SH-SY5Y (cell line): ENCODE measurements around the gene TMEM164.

Experiments used
- GATA2 ChIP-seq: IDR thresholded peaks from 2 replicates; pipeline ENCODE4 v1.6.1; 2011; ENCODE audit warnings: mild to moderate bottlenecking, low read depth, low read length
- GATA3 ChIP-seq: IDR thresholded peaks from 2 replicates; pipeline ENCODE4 v1.6.1; 2011; ENCODE audit warnings: low read depth, mild to moderate bottlenecking, low read length, moderate library complexity

GRCh38 chrX:110114260-110114776 lies 111.4 kb downstream of the TMEM164 start:
- no peak for TF ChIP-seq GATA3
- no peak for TF ChIP-seq GATA2
